Tibial nerve (tissue), 4 donors: ENCODE measurements around the gene MLLT10. TPM values are rescaled to one million over a fixed set of nuclear protein-coding genes. Genes with fewer than 3 reads are reported as not detected.

ENCODE experiments used
- DNase-seq, 2 donors: peaks; one replicate each; pipeline ENCODE4 v3.0.0-alpha.2; 2019; ENCODE audit warnings: low spot score in 2 of 2
- H3K27ac ChIP-seq, 4 donors: fragments of 200-600 bp; sonication (generic) in 3 of 4; one replicate each; pipeline ENCODE4 v1.5.1; 2017 to 2019; ENCODE audit warnings: mild to moderate bottlenecking in 1 of 4
- H3K27me3 ChIP-seq, 2 donors: fragments of 200-600 bp; sonication (generic) in 1 of 2; one replicate each; pipeline versions ENCODE4 v1.5.1 to v1.6.0; 2017 to 2019
- H3K36me3 ChIP-seq, 3 donors: fragments of 200-600 bp; sonication (generic); one replicate each; pipeline ENCODE4 v1.5.1; 2018 to 2019
- H3K4me1 ChIP-seq, 4 donors: fragments of 200-600 bp; sonication (generic) in 3 of 4; one replicate each; pipeline ENCODE4 v1.5.1; 2017 to 2019
- H3K4me3 ChIP-seq, 4 donors: fragments of 200-600 bp; sonication (generic) in 3 of 4; one replicate each; pipeline ENCODE4 v1.5.1; 2017 to 2019; ENCODE audit warnings: mild to moderate bottlenecking in 1 of 4, moderate library complexity in 1 of 4
- H3K9me3 ChIP-seq, 4 donors: fragments of 200-600 bp; sonication (generic) in 3 of 4; one replicate each; pipeline ENCODE4 v1.5.1; 2017 to 2019
- EP300 ChIP-seq, 2 donors: sonication (generic); formaldehyde crosslinking; IDR thresholded peaks; one replicate each; pipeline ENCODE4 v1.6.1; 2017; ENCODE audit warnings: antibody characterized with exemption in 2 of 2, mild to moderate bottlenecking in 1 of 2
- POLR2A ChIP-seq, 2 donors: fragments of 450-650 bp; IDR thresholded peaks; one replicate each; pipeline ENCODE4 v1.6.1; 2017; ENCODE audit warnings: antibody characterized with exemption in 2 of 2, mild to moderate bottlenecking in 2 of 2, moderate library complexity in 2 of 2
- WGBS, 2 donors: methylation state at CpG; one replicate each; pipeline ENCODE4 v1.1.5; 2018; 5-methylcytosine and 5-hydroxymethylcytosine counted together
- total RNA-seq, 4 donors: library from RNA; depleted of rRNA; stranded (reverse); fragments of >200 nt; gene quantifications; one replicate each; pipeline ENCODE4 v1.1.0, GENCODE V29; 2016
- TF ChIP-seq, protein P1 (sequence below), 5 experiments: fragments of 200-600 bp in 3 of 5; fragments of 450-650 bp in 2 of 5; sonication (generic) in 3 of 5; IDR thresholded peaks; one replicate each; pipeline ENCODE4 v1.5.1; 2016 to 2019; ENCODE audit warnings: antibody characterized with exemption in 5 of 5, mild to moderate bottlenecking in 3 of 5, moderate library complexity in 2 of 5

MLLT10 gene
- total RNA-seq, 4 donors from 2014 or later, result 40.6 to 60.9 (median 47.5) TPM

DNA sequence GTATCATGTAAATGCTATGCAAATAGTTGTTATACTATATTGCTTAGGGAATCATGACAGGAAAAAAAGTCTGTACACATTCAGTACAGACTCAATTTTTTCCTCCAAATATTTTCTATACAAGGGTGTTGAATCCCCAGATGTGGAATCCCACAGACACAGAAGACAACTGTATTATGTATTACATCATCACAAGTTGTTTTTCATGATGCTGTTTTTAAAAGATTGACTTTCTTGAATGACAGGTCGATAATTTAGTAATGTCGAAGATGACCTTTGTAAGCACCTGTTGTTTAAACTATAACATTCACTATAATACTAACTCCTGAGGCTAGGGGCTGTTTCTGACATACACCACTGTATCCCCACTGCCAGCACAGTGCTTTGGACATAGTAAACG, 143.5 kb downstream of the MLLT10 start:
- no peak overlapping the region for H3K27ac ChIP-seq
- peaks cover 0 to 17% (median 0%) of the 10 kb centered on the region in 3 donors for H3K36me3 ChIP-seq
- H3K4me1 ChIP-seq, result peaks cover 0 to 13% (median 0%) of the 10 kb centered on the region in 4 donors
- DNase-seq, result no peak
- no peak for TF ChIP-seq POLR2A (IDR thresholded peaks at IDR 0.05)
- TF ChIP-seq, protein P1, sequence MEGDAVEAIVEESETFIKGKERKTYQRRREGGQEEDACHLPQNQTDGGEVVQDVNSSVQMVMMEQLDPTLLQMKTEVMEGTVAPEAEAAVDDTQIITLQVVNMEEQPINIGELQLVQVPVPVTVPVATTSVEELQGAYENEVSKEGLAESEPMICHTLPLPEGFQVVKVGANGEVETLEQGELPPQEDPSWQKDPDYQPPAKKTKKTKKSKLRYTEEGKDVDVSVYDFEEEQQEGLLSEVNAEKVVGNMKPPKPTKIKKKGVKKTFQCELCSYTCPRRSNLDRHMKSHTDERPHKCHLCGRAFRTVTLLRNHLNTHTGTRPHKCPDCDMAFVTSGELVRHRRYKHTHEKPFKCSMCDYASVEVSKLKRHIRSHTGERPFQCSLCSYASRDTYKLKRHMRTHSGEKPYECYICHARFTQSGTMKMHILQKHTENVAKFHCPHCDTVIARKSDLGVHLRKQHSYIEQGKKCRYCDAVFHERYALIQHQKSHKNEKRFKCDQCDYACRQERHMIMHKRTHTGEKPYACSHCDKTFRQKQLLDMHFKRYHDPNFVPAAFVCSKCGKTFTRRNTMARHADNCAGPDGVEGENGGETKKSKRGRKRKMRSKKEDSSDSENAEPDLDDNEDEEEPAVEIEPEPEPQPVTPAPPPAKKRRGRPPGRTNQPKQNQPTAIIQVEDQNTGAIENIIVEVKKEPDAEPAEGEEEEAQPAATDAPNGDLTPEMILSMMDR (IDR thresholded peaks at IDR 0.05), result no peak
- no peaks in the 10 kb centered on the region for H3K9me3 ChIP-seq
- no peaks in the 10 kb centered on the region for H3K27me3 ChIP-seq
- 77 to 79% methylated on average over 3 of the region's 3 CpGs for WGBS, 2 donors
- no peak overlapping the region for H3K4me3 ChIP-seq

DNA sequence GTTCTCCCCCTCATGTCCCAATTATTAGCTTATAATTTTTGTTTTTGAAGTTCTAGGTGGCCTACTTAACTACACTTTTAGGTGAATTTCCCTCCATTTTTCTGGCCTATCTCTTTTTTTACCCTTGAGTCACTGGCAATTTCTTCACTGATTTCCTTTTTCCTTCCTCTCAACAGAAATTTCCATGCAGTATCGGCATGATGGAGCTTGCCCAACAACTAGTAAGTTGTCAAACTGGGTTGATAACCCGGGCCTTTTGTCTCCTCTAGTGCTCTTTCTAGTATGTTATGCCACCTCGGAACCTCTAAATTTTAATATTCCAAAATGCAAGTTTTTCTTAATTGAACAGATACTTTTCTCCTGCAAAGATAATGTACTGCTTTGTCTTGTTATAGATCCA, 147.1 kb downstream of the MLLT10 start:
- Histone ChIP-seq H3K27me3 (no peaks in the 10 kb centered on the region), H3K27ac (no peak overlapping the region), H3K4me3 (no peak overlapping the region), H3K4me1 (peaks cover 0 to 13% (median 0%) of the 10 kb centered on the region in 4 donors), H3K9me3 (no peaks in the 10 kb centered on the region), H3K36me3 (peaks cover 0 to 11% (median 0%) of the 10 kb centered on the region in 3 donors)
- WGBS, 2 donors, result 92% methylated on average over 3 of the region's 3 CpGs
- no peak for DNase-seq
- TF ChIP-seq EP300 (IDR thresholded peaks at IDR 0.05), result no peak
- TF ChIP-seq POLR2A (IDR thresholded peaks at IDR 0.05), result no peak
- TF ChIP-seq, protein P1 (IDR thresholded peaks at IDR 0.05), result no peak

DNA sequence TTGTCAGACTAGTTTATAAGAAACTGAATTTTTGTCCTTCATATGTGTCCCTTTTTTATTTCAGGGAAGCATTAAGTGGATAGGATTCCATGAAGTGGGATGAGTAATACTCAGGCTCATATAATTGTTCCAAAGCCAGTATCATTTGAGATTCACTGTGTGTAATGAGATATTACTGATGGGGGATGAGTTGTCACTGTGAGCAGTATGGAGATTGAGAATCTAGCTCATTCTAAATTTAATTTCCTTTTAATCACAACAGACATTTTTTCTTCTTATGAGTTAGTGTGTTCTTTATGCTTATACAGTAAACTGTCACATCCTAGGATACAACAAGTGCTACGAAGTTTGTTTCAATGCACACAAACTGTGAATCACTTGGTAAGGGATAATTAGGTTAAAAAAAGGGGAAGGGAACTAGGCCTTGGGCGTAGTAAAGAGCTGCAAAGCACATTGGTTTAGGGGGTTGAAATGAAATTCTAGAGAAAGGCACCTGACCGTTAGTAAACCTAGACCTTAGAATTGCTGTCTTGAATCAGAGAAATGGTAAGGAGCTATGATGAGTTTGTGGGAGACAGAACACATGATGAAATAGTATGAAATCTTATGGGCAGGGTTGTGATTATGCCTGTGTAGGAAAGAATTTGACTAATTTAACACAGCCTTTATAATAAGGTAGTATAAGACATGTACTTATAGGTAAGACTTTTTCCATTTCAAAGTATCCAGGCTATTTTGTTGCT, 153.4 kb downstream of the MLLT10 start:
- H3K4me3 ChIP-seq, result no peak overlapping the region
- H3K4me1 ChIP-seq, result no peaks in the 10 kb centered on the region
- no peak for DNase-seq
- no peaks in the 10 kb centered on the region for H3K27me3 ChIP-seq
- 94 to 98% methylated on average over 3 of the region's 3 CpGs for WGBS, 2 donors
- peaks cover 0 to 12% (median 0%) of the 10 kb centered on the region in 3 donors for H3K36me3 ChIP-seq
- no peak overlapping the region for H3K27ac ChIP-seq
- H3K9me3 ChIP-seq, result no peaks in the 10 kb centered on the region
- TF ChIP-seq EP300 (IDR thresholded peaks at IDR 0.05) (no peak), POLR2A (IDR thresholded peaks at IDR 0.05) (no peak)
- TF ChIP-seq, protein P1 (IDR thresholded peaks at IDR 0.05), result no peak

DNA sequence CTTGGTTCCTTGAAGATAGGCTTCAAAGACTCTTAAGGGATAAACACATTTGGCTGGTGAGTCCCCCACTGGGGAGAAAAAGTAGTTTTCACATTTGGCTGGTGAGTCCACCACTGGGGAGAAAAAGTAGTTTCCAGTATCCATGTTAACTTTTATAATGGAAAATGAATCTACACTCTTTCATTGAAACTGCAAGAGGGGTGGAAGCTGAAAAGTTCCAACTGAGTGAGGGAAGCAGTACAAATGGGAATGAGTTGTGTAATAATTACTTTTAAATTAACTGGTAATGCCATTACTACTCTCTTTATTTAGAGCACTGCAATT, 153.9 kb downstream of the MLLT10 start:
- no peaks in the 10 kb centered on the region for H3K9me3 ChIP-seq
- TF ChIP-seq, protein P1 (IDR thresholded peaks at IDR 0.05), result no peak
- DNase-seq, result no peak

DNA sequence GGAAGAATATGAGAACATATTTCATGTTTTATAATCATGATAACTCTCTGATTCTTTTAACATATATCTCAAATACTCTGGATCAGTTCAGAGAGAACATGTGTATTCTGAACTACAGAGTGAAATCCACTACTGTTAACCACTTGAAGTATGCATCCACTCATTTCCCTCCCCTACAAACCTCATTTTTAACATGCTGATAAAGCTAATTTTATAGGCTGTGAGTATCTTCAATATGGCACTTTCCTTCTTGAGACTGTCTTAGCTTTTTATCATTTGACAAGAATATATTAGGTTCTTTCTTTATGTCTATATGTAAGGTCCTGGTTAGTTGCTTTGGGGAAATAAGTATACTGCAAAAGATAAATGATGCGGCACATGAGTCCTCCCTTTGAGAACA, 154.8 kb downstream of the MLLT10 start:
- H3K36me3 ChIP-seq, result peaks cover 0 to 16% (median 0%) of the 10 kb centered on the region in 3 donors
- H3K4me3 ChIP-seq, result no peak overlapping the region
- H3K4me1 ChIP-seq, result peaks cover 0 to 4% (median 0%) of the 10 kb centered on the region in 4 donors
- TF ChIP-seq EP300 (IDR thresholded peaks at IDR 0.05) (no peak), POLR2A (IDR thresholded peaks at IDR 0.05) (no peak)
- TF ChIP-seq, protein P1 (IDR thresholded peaks at IDR 0.05), result no peak
- no peaks in the 10 kb centered on the region for H3K27me3 ChIP-seq
- no peak for DNase-seq
- WGBS, 2 donors, result 98 to 100% methylated on average over 1 of the region's 1 CpG
- no peak overlapping the region for H3K27ac ChIP-seq
- H3K9me3 ChIP-seq, result no peaks in the 10 kb centered on the region

More for the DNA sequence above, 153.9 kb downstream of the MLLT10 start:
- no peaks in the 10 kb centered on the region for H3K4me1 ChIP-seq
- H3K27me3 ChIP-seq, result no peaks in the 10 kb centered on the region
- H3K4me3 ChIP-seq, result no peak overlapping the region
- H3K36me3 ChIP-seq, result peaks cover 0 to 16% (median 0%) of the 10 kb centered on the region in 3 donors
- H3K27ac ChIP-seq, result no peak overlapping the region
